Suppressor macrophage treated with lipopolysaccharide for 1 hour (primary cell): Measurements from ENCODE around the gene PSG5.
"Not testable (repeated sequence)": the region's sequence is repeated elsewhere in the genome, so short reads cannot be mapped to it uniquely, and the experiment has no call there.

ENCODE experiments used
- DNase-seq, 3 donors: peaks; one replicate each; pipeline ENCODE4 v3.0.0-alpha.2; 2020 to 2022

The PSG5 gene

DNA sequence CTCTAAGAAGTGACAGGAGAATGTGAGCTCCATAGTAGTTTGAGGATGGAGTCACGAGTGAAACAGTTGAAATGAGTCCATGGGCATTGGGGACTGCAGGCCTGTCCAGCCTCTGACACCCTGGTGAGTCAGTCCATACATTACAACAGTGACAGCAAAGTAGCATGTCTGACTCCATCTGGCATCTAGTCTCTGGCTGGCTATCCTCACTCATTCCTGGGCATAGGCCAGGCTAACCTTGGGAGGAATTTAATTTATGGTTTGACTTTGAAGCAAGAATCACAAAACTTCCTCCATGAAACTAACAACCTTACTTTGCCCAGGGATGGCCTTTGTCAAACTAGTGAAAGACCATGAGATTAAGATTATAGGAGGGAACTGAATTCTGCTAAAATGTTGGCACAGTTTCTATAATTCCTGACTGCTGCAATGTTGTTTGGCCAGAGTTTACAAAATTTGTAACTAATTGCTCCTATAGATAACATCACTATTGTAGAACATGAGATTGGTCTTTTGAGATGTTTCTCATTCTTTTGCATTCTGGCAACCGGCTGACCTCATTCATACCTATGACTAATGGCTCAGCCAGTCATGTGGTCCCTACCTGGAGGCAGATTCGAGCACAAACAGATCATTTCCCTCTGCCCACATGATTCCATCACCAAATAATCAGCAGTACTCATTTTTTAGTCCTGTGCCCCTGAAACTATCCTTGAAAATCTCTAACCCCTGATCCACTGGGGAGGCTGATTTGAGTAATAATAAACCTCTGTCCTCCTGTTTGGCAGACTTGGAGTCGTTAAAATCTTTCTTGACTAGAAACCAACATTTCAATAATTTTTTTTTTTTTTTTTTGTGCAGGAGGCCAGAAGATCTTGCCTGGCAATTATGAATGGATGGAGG lies 4.2 kb downstream of the PSG5 start:
- DNase-seq, result not testable (repeated sequence)

DNA sequence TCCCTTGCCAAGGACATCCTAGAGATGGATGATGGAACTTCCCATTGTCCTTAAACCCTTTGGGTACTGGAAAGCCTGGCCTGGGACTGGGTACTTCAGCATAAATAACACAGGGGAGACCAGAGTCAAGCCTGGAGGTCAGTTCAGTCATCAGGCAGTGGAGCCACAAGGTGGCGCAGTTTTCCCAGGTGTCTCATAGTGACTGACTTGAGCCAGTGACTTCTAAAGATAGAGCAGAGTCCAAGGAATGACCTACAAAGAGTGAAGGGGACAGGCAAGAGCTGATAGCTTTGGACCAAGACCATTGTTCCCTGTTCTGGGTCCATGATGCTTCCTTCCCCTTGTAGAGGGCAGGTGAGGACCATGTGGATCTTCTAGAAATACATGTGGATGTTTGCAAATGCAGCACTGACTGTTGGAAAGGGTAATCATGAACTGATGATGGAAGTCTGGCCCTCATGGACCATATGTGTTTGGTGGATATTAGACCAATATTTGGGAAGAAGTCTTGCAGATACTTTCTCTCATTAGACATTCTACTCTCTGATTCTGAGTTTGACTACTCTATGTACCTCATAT lies 6.7 kb downstream of the PSG5 start:
- DNase-seq, result not testable (repeated sequence)

DNA sequence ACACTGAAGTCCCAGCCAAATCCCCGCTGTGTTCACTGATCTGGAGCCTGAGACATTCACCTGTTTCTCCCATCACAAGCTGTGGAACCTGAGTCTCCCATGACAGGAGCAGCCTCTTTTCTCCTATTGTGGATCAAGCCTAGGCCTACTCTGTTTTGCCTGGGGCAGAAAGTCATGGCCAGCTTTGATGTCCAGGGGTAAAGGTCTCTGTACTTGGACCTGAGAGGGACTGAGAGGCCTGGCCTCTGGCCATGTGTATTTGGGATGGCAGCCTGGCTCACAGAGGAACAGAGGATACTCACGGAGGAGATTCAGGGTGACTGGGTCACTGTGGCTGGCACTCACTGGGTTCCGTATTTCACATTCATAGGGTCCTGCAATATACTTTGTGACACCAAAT lies 7.8 kb downstream of the PSG5 start:
- not testable (repeated sequence) for DNase-seq

DNA sequence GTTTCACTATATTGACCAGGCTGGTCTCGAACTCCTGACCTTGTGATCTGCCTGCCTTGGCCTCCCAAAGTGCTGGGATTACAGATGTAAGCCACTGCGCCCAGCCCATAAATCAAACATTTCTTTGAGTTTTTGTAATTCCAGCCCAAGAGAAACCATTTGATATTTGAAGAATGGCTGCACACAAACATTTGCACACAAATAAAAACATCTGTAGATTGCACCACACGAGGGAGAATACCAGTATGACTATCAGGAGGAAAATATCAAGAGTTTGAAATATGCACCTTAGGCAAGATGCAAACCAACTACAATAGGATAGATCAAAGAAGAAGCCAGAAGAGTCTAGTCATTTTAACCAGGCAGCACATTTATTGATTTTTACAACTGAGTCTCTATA lies 20.4 kb downstream of the PSG5 start:
- DNase-seq, result not testable (repeated sequence)

DNA sequence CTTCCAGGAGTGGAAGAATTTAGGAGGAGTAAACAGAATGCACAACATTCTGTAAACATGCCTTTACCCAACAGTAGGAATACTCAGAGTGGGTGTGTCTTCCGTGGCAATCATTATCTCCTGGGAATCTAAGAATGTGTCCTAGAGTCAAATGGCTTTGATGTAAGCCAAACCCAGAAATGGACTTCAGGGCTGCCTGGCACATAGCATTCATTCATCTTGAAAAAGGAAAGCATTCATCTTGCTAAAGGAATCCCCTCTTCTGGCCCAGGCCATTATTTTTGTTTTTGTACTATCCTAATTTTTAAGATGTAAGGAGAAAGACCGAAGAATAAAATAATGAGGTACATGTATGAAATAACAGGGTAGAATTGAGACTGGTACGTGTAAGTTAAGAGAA lies 23.2 kb downstream of the PSG5 start:
- DNase-seq, result not testable (repeated sequence)

DNA sequence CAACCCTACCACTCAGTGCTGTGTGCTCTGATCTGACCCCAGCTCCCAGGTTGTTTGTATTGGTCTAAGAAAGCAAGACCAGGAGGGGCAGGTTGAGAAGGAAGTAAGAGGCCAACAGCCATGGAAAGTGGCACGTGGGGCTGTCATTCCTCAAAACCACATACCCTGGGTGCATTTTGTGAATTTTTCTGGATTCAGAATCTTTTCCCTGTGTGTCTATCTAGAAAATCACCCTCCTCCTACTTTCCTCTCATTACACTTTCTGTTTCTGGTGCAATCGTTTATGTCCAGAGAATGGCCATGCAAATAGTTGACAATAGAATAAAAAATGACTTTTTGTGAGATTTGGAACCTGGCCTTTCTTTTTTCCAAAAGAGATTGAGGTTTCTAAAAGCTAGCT lies 24.1 kb downstream of the PSG5 start:
- DNase-seq, result not testable (repeated sequence)

DNA sequence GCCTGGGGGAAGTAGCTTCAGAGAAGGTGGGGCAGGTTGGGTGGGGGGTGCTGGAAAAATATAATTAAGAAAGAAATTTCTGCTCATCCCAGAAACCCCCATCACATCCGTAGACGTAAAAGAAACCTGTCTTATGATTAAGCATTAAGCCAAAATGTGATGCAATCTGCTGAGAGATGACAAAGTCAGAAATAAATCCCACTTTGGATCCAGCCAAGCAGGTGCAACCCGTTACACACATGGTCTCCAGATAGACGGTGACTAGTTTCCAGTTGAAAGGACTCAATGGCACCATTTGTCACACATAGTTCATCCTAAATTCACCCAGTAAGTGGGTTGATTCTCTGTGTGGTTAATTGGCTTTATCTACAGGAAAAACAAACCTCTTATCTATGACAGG lies 34.1 kb downstream of the PSG5 start:
- no peak for DNase-seq

DNA sequence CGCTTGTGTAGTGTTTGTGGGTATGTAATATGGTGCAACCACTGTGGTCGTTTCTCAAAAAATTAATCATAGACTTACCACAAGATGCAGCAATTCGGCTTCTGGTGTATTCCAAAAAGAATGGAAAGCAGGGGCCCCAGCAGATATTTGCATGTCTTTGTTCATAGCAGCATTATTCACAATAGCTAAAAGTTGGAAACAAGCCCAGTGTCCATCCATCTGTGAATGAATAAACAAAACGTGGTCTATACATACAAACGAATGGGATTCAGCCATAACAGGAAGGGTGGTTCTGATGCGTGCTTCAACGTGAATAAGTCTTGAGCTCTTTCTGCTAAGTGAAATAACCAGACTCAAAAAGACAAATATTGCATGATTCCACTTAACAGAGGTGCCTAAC lies 36.5 kb downstream of the PSG5 start:
- DNase-seq, result not testable (repeated sequence)

DNA sequence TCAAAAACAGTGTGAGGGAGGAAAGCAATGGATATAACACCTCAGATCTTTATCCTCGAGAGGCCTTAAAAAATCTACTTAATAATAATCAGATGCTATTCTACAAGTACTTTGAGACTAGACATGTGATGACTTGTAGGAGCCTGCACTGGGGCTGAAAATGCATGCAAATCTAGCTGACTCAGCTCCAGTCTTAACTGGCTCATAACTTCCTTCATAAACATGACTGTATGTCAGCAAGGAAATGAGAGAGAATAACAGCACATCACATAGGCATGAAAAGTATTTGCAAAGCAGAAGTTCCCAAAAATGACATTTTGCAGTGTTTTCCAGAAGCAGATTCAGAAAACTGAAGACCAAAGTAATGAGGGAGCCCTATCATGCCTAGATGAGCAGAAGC lies 38.1 kb downstream of the PSG5 start:
- DNase-seq, result peak in 1 of 3 donors; percentile 0

DNA sequence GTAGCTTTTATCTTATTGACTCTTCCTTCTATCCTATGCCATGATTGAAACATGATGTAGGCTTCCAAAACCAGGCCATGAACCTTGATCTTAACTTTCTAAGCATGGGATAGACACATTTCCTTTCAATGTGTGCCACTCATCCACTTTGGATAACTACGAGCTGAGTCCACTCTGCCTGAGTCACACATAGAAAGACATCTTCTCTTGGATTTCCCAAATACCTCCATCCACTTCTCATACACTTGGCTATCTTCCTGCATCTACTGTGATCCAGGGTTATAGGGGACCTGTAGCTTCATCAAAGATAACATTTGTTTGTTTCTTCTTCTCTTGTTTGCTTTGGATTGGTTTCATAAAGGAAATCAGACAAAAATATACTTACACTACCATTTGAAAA lies 44.6 kb downstream of the PSG5 start:
- not testable (repeated sequence) for DNase-seq

DNA sequence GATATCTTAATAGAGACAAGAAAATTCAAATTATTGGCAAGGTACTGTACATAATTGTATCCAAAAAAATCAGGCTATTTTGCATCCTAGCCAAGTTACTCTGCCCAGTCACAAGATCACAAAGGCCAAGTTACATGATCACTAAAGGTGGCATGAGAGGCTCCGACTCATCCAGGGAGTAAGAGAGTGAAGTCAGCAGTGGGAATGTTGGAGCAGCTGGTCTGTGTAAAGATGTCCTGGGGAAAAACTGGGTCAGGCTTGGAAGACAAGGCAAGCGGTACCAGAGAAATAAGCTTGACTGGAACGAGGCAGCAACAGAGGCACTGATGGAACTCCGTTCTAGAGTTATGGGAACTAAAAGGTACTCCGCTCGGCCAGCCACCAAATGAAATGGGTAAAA lies 53.6 kb downstream of the PSG5 start:
- DNase-seq, result no peak

DNA sequence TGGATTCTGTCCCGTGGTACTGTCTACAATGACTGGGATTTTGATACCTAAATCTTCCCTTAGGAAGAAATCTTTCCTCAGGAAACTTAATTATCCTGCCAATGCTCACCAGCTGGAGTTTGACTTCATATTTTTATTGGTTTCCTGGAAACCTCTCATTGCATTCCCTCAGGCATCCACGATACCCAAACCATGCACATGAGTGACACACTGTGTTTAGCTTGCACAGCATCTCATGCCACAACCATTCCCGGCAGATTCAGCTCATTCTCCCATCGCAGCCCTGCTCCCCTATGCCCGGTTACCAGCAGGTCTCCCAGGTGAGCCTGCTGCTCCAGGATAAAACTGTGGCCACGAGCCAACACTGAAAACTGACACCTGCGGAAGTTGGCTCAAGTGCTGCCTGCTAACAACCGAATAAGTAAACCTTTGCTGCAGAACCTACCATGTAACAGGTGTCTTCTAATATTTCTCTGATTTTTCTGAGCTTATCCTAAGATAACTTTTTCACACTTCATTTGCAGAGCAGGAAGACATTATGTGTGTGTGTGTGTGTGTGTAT lies 55.0 kb downstream of the PSG5 start:
- DNase-seq, result not testable (repeated sequence)

DNA sequence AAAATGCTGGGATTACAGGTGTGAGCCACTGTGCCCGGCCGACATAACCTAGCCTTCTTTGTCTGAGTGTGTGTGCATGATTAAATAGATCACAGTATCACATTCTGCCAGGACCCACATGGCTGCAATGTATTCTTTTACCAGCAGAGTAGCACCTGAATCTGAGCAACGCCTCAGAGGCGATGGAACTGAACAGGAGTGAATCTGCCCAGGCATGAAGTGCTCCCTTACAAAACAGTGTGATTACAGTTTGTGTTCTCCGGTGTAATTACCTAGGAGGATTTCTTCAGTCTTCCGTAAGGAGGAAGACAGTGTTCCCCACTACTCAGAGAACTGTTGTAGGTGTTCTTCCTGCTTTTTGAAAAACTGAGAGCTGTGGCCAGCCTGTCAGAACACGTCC lies 57.1 kb downstream of the PSG5 start:
- not testable (repeated sequence) for DNase-seq

DNA sequence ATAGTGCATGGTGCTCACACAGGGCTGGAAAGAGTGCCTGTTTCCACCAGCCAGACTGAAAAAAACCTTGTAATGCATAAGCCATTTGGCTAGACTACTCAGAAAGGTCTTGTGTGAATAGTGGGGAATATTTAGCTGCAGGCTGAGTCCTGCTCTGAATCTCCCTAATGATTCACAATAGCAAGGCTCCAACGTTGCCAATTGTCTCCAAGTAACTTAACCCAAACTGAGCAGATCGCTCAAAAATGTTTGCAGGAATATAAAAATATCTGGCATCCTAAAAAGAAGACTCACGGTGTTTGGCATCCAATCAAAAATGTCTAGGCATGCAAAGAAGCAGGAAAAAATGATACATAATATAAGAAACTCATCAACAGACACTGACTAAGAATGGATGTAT lies 59.0 kb downstream of the PSG5 start:
- not testable (repeated sequence) for DNase-seq

DNA sequence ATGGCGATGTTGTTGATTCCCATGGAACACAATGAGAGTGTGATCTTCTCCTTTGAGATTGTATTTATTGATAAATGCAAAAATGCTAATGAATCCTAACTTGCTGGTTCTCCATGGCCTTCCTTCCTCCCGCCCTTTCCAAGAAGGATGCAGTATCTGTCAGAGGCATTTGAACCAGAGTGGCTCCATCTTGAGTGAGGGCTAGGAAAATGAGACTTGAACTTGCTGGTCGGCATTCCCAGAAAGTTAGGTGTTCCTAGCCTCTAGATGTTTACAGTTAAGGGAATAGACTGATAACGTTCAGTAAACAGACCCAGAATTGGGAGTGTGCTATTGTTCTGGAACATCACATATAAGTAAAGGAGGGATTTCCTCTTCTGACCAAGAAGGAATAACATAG lies 59.6 kb downstream of the PSG5 start:
- DNase-seq, result no peak

DNA sequence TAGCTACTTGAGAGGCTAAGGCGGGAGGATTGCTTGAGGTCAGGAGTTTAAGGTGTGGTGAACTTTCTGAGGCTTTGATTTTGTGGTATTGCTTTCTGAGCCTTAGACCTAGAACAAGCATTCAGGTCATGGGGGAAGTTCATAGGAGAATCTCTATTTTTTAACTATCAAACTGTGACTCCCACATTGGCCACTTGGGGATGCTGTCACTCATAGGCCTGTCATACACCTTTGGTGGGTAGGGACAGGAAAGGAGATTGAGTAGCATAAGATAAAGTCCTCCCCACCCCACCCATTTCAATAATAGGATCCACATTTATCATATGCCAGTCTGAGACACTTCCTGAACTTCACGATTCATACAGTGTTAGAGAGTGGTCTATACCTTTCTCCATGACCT lies 62.0 kb downstream of the PSG5 start:
- DNase-seq, result no peak

DNA sequence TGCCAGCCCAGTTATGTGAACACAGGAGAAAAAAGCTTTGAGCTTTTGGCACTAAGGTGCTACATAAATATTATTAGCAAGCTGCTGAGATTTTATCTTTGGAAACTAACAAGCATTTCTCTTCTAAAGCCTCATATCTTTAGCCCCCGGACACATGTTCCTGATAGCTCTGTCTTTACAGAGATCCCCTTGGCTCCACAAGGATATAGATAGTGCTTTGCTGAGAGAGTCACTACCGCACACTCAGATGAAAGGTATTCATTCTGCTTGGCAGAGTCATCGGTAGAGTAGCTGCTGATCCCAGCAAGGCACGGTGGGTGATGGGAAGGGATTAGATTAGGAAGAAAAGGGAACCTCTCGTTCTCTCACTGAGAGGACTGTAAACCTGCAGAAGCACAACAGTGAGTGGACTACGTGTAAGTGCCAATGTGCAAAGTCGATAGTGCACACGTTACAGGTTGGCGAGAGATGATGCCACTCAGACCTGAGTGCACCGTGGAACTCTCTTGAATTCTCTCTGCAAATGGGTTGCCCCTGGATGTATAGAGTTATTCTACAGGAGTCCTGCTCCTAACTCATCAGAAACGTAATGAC lies 65.8 kb downstream of the PSG5 start:
- not testable (repeated sequence) for DNase-seq

DNA sequence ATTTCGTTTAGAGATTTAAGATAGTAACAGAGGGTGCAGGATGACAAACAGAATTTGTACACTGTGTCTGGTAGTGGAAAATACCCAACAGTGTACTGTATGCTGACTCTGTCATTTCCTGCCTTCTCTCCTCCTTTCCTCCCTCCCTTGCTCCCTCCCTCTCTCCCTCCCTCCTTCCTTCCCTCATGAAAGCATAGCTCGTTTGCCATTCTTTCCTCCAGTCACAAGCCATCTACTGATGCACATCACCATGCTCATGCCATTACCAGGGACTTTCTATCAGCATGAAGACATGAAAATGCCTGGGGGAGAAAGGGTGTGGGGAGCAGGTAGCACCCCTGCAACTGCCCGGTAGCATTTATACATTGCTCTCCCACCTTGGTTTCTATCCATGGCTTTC lies 66.8 kb downstream of the PSG5 start:
- DNase-seq, result not testable (repeated sequence)
